SHP77 treated with DMSO at 0.1 percent for 48 hours (cell line): ENCODE data around the gene HLA-E.
"Not testable (repeated sequence)": the region's sequence is repeated elsewhere in the genome, so short reads cannot be mapped to it uniquely, and the experiment has no call there.

ENCODE experiments used
- DNase-seq: peaks from one replicate; lab custom pipeline; 2025; lab: John Stamatoyannopoulos, UW

HLA-E gene

GRCh38 chr6:30508890-30509736, 19.8 kb downstream of the HLA-E start:
- DNase-seq: no peak

GRCh38 chr6:30510419-30511168, 21.3 kb downstream of the HLA-E start:
- no peak for DNase-seq

GRCh38 chr6:30511169-30511546, 21.8 kb downstream of the HLA-E start:
- no peak for DNase-seq

- no peak for DNase-seq
Measured at GRCh38 chr6:30513451-30513850, 24.1 kb downstream of the HLA-E start.

- DNase-seq: no peak
Measured at GRCh38 chr6:30515106-30515505, 25.8 kb downstream of the HLA-E start.

GRCh38 chr6:30515944-30516753, 26.8 kb downstream of the HLA-E start:
- DNase-seq: peak; percentile 56

- DNase-seq: not testable (repeated sequence)
Measured at GRCh38 chr6:30516754-30517076, 27.4 kb downstream of the HLA-E start.

GRCh38 chr6:30517767-30518504, 28.6 kb downstream of the HLA-E start:
- DNase-seq: not testable (repeated sequence)

- not testable (repeated sequence) for DNase-seq
Measured at GRCh38 chr6:30518505-30519145, 29.3 kb downstream of the HLA-E start.

GRCh38 chr6:30520522-30520921, 31.2 kb downstream of the HLA-E start:
- no peak for DNase-seq

- not testable (repeated sequence) for DNase-seq
Measured at GRCh38 chr6:30521082-30521481, 31.8 kb downstream of the HLA-E start.

GRCh38 chr6:30521952-30522351, 32.6 kb downstream of the HLA-E start:
- not testable (repeated sequence) for DNase-seq

- not testable (repeated sequence) for DNase-seq
Measured at GRCh38 chr6:30526444-30526843, 37.1 kb downstream of the HLA-E start.

- not testable (repeated sequence) for DNase-seq
Measured at GRCh38 chr6:30529349-30529875, 40.1 kb downstream of the HLA-E start.

GRCh38 chr6:30530014-30530413, 40.7 kb downstream of the HLA-E start:
- DNase-seq: no peak

- no peak for DNase-seq
Measured at GRCh38 chr6:30533460-30534294, 44.4 kb downstream of the HLA-E start.

GRCh38 chr6:30537931-30538330, 48.6 kb downstream of the HLA-E start:
- DNase-seq: no peak

GRCh38 chr6:30541515-30542403, 52.5 kb downstream of the HLA-E start:
- DNase-seq: peak; percentile 59

GRCh38 chr6:30542404-30542725, 53.1 kb downstream of the HLA-E start:
- no peak for DNase-seq
